GM18520 (cell line): Measurements from ENCODE around the gene PPL.

ENCODE experiments used
- ATAC-seq: cut with Tn5 transposase; IDR thresholded peaks from one replicate; pipeline ENCODE4 v1.9.1; 2021; ENCODE audit not compliant: unreplicated experiment

The PPL gene

GRCh38 chr16:4868535-4868934, 68.4 kb downstream of the PPL start:
- ATAC-seq, result no peak

- no peak for ATAC-seq
These were observed 68.9 kb downstream of the PPL start for GRCh38 chr16:4868026-4868425.

GRCh38 chr16:4866586-4866985, 70.4 kb downstream of the PPL start:
- no peak for ATAC-seq

- ATAC-seq, result no peak
These were observed 71.6 kb downstream of the PPL start for GRCh38 chr16:4865231-4865860.

GRCh38 chr16:4864728-4865127, 72.2 kb downstream of the PPL start:
- ATAC-seq, result no peak

- ATAC-seq, result no peak
These were observed 74.3 kb downstream of the PPL start for GRCh38 chr16:4862639-4863038.

- ATAC-seq, result no peak
These were observed 76.1 kb downstream of the PPL start for GRCh38 chr16:4860727-4861342.

GRCh38 chr16:4859900-4860255, 77.1 kb downstream of the PPL start:
- ATAC-seq, result no peak

- ATAC-seq, result no peak
These were observed 77.6 kb downstream of the PPL start for GRCh38 chr16:4859190-4859899.

GRCh38 chr16:4855804-4856203, 81.1 kb downstream of the PPL start:
- ATAC-seq, result no peak

- no peak for ATAC-seq
These were observed 81.6 kb downstream of the PPL start for GRCh38 chr16:4855371-4855770.

GRCh38 chr16:4852221-4852872, 84.6 kb downstream of the PPL start:
- no peak for ATAC-seq

GRCh38 chr16:4850211-4850610, 86.7 kb downstream of the PPL start:
- ATAC-seq, result no peak

GRCh38 chr16:4847774-4848587, 89.0 kb downstream of the PPL start:
- ATAC-seq, result peak; percentile 5

GRCh38 chr16:4846901-4847773, 89.8 kb downstream of the PPL start, which contains the start of the genes GLYR1 and UBN1:
GLYR1 (minus strand) TSS chr16:4847288; CDS start chr16:4847265, 23 bp downstream.
UBN1 (plus strand) TSS chr16:4847481; CDS start chr16:4852918, 5,437 bp downstream.
- ATAC-seq, result peak; percentile 80

- ATAC-seq, result peak; percentile 4
These were observed 90.4 kb downstream of the PPL start for GRCh38 chr16:4846503-4846900.

- ATAC-seq, result no peak
These were observed 96.0 kb downstream of the PPL start for GRCh38 chr16:4840984-4841383.

- no peak for ATAC-seq
These were observed 97.0 kb downstream of the PPL start for GRCh38 chr16:4839942-4840341.

- ATAC-seq, result no peak
These were observed 99.0 kb downstream of the PPL start for GRCh38 chr16:4837733-4838501.
